Lung (tissue), 12 donors: Measurements from ENCODE around the gene PDCD6IP. TPM values are rescaled to one million over a fixed set of nuclear protein-coding genes. Genes with fewer than 3 reads are reported as not detected.
A peak's percentile ranks its signal among the peaks of the same experiment; 100 is the strongest.
"Not testable (repeated sequence)": the region's sequence is repeated elsewhere in the genome, so short reads cannot be mapped to it uniquely, and the experiment has no call there.

Source experiments
- ATAC-seq: fragments of 200-7000 bp; cut with Tn5 transposase; one replicate; pipeline ENCODE4 v1.9.1; 2020; ENCODE audit warnings: moderate number of reproducible peaks; ENCODE audit not compliant: insufficient read depth, low FRiP score
- DNase-seq, 3 donors: peaks; one replicate each; pipeline ENCODE4 v3.0.0-alpha.2; 2013 to 2017
- H3K27ac ChIP-seq, 2 donors: one replicate each; pipeline ENCODE4 v1.5.1; 2013; ENCODE audit warnings: mild to moderate bottlenecking in 2 of 2, moderate library complexity in 2 of 2, control low read depth in 1 of 2, inconsistent platforms in 1 of 2, low read depth in 1 of 2, low read length in 1 of 2
- H3K27me3 ChIP-seq, 3 donors: one replicate each; pipeline ENCODE4 v1.5.1; 2013; ENCODE audit warnings: low read length in 2 of 3; ENCODE audit not compliant: control insufficient read depth in 3 of 3, insufficient read depth in 3 of 3
- H3K36me3 ChIP-seq, 4 donors: one replicate each; pipeline ENCODE4 v1.5.1; 2013; ENCODE audit warnings: low read length in 4 of 4, mild to moderate bottlenecking in 1 of 4, moderate library complexity in 1 of 4; ENCODE audit not compliant: control insufficient read depth in 4 of 4, insufficient read depth in 4 of 4
- H3K4me1 ChIP-seq, 5 donors: one replicate each; pipeline ENCODE4 v1.5.1; 2013; ENCODE audit warnings: low read length in 5 of 5, mild to moderate bottlenecking in 2 of 5, moderate library complexity in 1 of 5; ENCODE audit not compliant: control insufficient read depth in 5 of 5, insufficient read depth in 5 of 5
- H3K4me3 ChIP-seq: one replicate; pipeline ENCODE4 v1.5.1; 2013; ENCODE audit warnings: mild to moderate bottlenecking, control low read depth, moderate library complexity
- H3K9ac ChIP-seq, 2 donors: one replicate each; pipeline ENCODE4 v1.5.1; 2013; ENCODE audit warnings: low read length in 2 of 2, control low read depth in 1 of 2; ENCODE audit not compliant: insufficient read depth in 1 of 2
- H3K9me3 ChIP-seq, 4 donors: one replicate each; pipeline ENCODE4 v1.5.1; 2013; ENCODE audit warnings: low read length in 3 of 4, mild to moderate bottlenecking in 1 of 4, moderate library complexity in 1 of 4; ENCODE audit not compliant: control insufficient read depth in 4 of 4, insufficient read depth in 3 of 4
- CTCF ChIP-seq: IDR thresholded peaks from 2 replicates; pipeline ENCODE4 v1.5.1; 2012; ENCODE audit warnings: mild to moderate bottlenecking; ENCODE audit errors: control extremely low read depth, extremely low read depth
- WGBS, 2 donors: extraction: QIAGEN DNeasy Blood & Tissue Kit; methylation state at CpG; one replicate each; pipeline ENCODE4 v1.1.7; 2013; 5-methylcytosine and 5-hydroxymethylcytosine counted together
- polyA plus RNA-seq, 2 donors: library from polyadenylated mRNA; stranded (reverse); fragments of 200-250 nt; gene quantifications; one replicate each; pipeline ENCODE4 v1.2.1, GENCODE V29; 2013
- total RNA-seq, 2 donors: library from RNA; depleted of rRNA in 1 of 2; stranded (reverse); fragments of >200 nt in 1 of 2; gene quantifications; one replicate each; pipeline ENCODE4 v1.2.1, GENCODE V29; 2014 to 2021
- donor health status: control.
- donor health status: control.
- donor health status: Bipolar disorder and iron deficiency.
- donor health status: healthy.
- donor health status: DM: yes; HTN: yes; CAD: no.

PDCD6IP gene
- total and polyA plus RNA-seq, 4 donors, result 33.8 to 372 (median 163) TPM

GRCh38 chr3:33779751-33780150 is 18.7 kb upstream of the PDCD6IP start:
- WGBS, 2 donors, result 67 to 74% methylated on average over 3 of the region's 3 CpGs
- Histone ChIP-seq H3K4me1 (no peaks in the 10 kb centered on the region), H3K27me3 (no peaks in the 10 kb centered on the region), H3K36me3 (no peaks in the 10 kb centered on the region), H3K9ac (no peak overlapping the region), H3K9me3 (no peaks in the 10 kb centered on the region), H3K27ac (no peak overlapping the region), H3K4me3 (no peak overlapping the region)
- ATAC-seq (no peak), DNase-seq (no peak)
- no peak for TF ChIP-seq CTCF

- not testable (repeated sequence) for H3K4me3 ChIP-seq, H3K27me3 ChIP-seq, H3K36me3 ChIP-seq, H3K9ac ChIP-seq, H3K27ac ChIP-seq, DNase-seq, ATAC-seq, H3K9me3 ChIP-seq, H3K4me1 ChIP-seq
- 94 to 95% methylated on average over 6 of the region's 6 CpGs for WGBS, 2 donors
These were observed 17.0 kb upstream of the PDCD6IP start for GRCh38 chr3:33781413-33781812.

GRCh38 chr3:33786565-33787327 is 11.7 kb upstream of the PDCD6IP start:
- DNase-seq (no peak), ATAC-seq (no peak)
- Histone ChIP-seq H3K27me3 (no peaks in the 10 kb centered on the region), H3K27ac (no peak overlapping the region), H3K4me1 (no peaks in the 10 kb centered on the region), H3K36me3 (no peaks in the 10 kb centered on the region), H3K9ac (no peak overlapping the region), H3K4me3 (no peak overlapping the region), H3K9me3 (no peaks in the 10 kb centered on the region)
- no peak for TF ChIP-seq CTCF
- 70 to 82% methylated on average over 7 of the region's 7 CpGs for WGBS, 2 donors

GRCh38 chr3:33787328-33788009 is 11.0 kb upstream of the PDCD6IP start:
- DNase-seq, result peak; percentile 52 to 80 (median 66)
- H3K9ac ChIP-seq, result no peak overlapping the region
- 10 to 14% methylated on average over 15 of the region's 15 CpGs for WGBS, 2 donors

More at GRCh38 chr3:33787328-33788009, 11.0 kb upstream of the PDCD6IP start:
- Histone ChIP-seq H3K27me3 (no peaks in the 10 kb centered on the region), H3K36me3 (no peaks in the 10 kb centered on the region), H3K4me1 (no peaks in the 10 kb centered on the region), H3K27ac (no peak overlapping the region), H3K9me3 (no peaks in the 10 kb centered on the region), H3K4me3 (no peak overlapping the region)
- peak; percentile 87 for ATAC-seq
- peak; percentile 63 for TF ChIP-seq CTCF
